H9 (cell line): ENCODE data around the gene TMEM132C. TPM values are rescaled to one million over a fixed set of nuclear protein-coding genes. Genes with fewer than 3 reads are reported as not detected.

Experiments
- DNase-seq: peaks from one replicate; pipeline ENCODE4 v3.0.0-alpha.2; 2017
- H2AFZ ChIP-seq: one replicate; pipeline ENCODE4 v1.6.1; 2013; ENCODE audit warnings: mild to moderate bottlenecking, low read length, control low read depth, moderate library complexity
- H2AK5ac ChIP-seq: 2 replicates; pipeline ENCODE4 v1.6.1; 2013; ENCODE audit warnings: low read length, control low read depth, mixed read lengths; ENCODE audit not compliant: insufficient read length
- H2BK120ac ChIP-seq: one replicate; pipeline ENCODE4 v1.6.1; 2013; ENCODE audit warnings: low read depth, mild to moderate bottlenecking, low read length, control low read depth, inconsistent platforms; ENCODE audit not compliant: poor library complexity, severe bottlenecking
- H2BK12ac ChIP-seq: 2 replicates; pipeline ENCODE4 v1.6.1; 2013; ENCODE audit warnings: low read length, control low read depth, mixed read lengths, low read depth; ENCODE audit not compliant: insufficient read length
- H2BK15ac ChIP-seq: 2 replicates; pipeline ENCODE4 v1.6.1; 2013; ENCODE audit warnings: low read depth, low read length, control low read depth
- H2BK20ac ChIP-seq: one replicate; pipeline ENCODE4 v1.6.1; 2013; ENCODE audit warnings: low read depth, mild to moderate bottlenecking, low read length, control low read depth, inconsistent platforms; ENCODE audit not compliant: poor library complexity, severe bottlenecking
- H2BK5ac ChIP-seq: 2 replicates; pipeline ENCODE4 v1.6.1; 2013; ENCODE audit warnings: low read length, control low read depth, mixed read lengths; ENCODE audit not compliant: insufficient read length
- H3K14ac ChIP-seq: 2 replicates; pipeline ENCODE4 v1.6.1; 2013; ENCODE audit warnings: low read length, control low read depth; ENCODE audit not compliant: insufficient read depth
- H3K18ac ChIP-seq: 2 replicates; pipeline ENCODE4 v1.6.1; 2013; ENCODE audit warnings: low read depth, mild to moderate bottlenecking, mixed read lengths, low read length, control low read depth; ENCODE audit not compliant: insufficient read length
- H3K23ac ChIP-seq: 2 replicates; pipeline ENCODE4 v1.6.1; 2013; ENCODE audit warnings: low read length, control low read depth, mixed read lengths, low read depth; ENCODE audit not compliant: insufficient read length
- H3K23me2 ChIP-seq: 2 replicates; pipeline ENCODE4 v1.6.1; 2013; ENCODE audit warnings: low read depth, mild to moderate bottlenecking, mixed read lengths, low read length, control low read depth; ENCODE audit not compliant: insufficient read length, poor library complexity, severe bottlenecking
- H3K27ac ChIP-seq: 2 replicates; pipeline ENCODE4 v1.5.1; 2013; ENCODE audit warnings: low read length, control low read depth, mixed read lengths, low read depth; ENCODE audit not compliant: insufficient read length
- H3K27me3 ChIP-seq: 2 replicates; pipeline ENCODE4 v1.6.1; 2013; ENCODE audit warnings: low read length, control low read depth, inconsistent platforms; ENCODE audit not compliant: insufficient read depth
- H3K4ac ChIP-seq: 2 replicates; pipeline ENCODE4 v1.6.1; 2013; ENCODE audit warnings: low read depth, mild to moderate bottlenecking, control low read depth, inconsistent platforms, low read length, moderate library complexity
- H3K4me1 ChIP-seq: 2 replicates; pipeline ENCODE4 v1.6.1; 2013; ENCODE audit warnings: low read length, control low read depth, inconsistent platforms; ENCODE audit not compliant: insufficient read depth
- H3K4me2 ChIP-seq: 2 replicates; pipeline ENCODE4 v1.6.1; 2013; ENCODE audit warnings: low read length, control low read depth, mixed read lengths; ENCODE audit not compliant: insufficient read length, insufficient read depth
- H3K56ac ChIP-seq: 2 replicates; pipeline ENCODE4 v1.6.1; 2013; ENCODE audit warnings: low read depth, mild to moderate bottlenecking, mixed read lengths, low read length, control low read depth; ENCODE audit not compliant: insufficient read length
- H3K79me1 ChIP-seq: 2 replicates; pipeline ENCODE4 v1.6.1; 2013; ENCODE audit warnings: low read depth, mild to moderate bottlenecking, moderate library complexity, low read length, control low read depth, inconsistent platforms; ENCODE audit not compliant: insufficient read depth, poor library complexity, severe bottlenecking
- H3K79me2 ChIP-seq: 2 replicates; pipeline ENCODE4 v1.6.1; 2013; ENCODE audit warnings: low read length, control low read depth, inconsistent platforms; ENCODE audit not compliant: insufficient read depth
- H3K9ac ChIP-seq: 2 replicates; pipeline ENCODE4 v1.6.1; 2013; ENCODE audit warnings: low read length, control low read depth, mixed read lengths; ENCODE audit not compliant: insufficient read length; ENCODE audit errors: extremely low read depth
- H3K9me3 ChIP-seq: one replicate; pipeline ENCODE4 v1.6.1; 2013; ENCODE audit warnings: low read depth, low read length, inconsistent platforms; ENCODE audit not compliant: control insufficient read depth
- H3T11ph ChIP-seq: one replicate; pipeline ENCODE4 v1.6.1; 2013; ENCODE audit warnings: mild to moderate bottlenecking, low read length, control low read depth, inconsistent platforms
- H4K20me1 ChIP-seq: one replicate; pipeline ENCODE4 v1.6.1; 2013; ENCODE audit not compliant: control insufficient read depth, insufficient read length, insufficient read depth
- H4K5ac ChIP-seq: 2 replicates; pipeline ENCODE4 v1.6.1; 2013; ENCODE audit warnings: low read depth, mild to moderate bottlenecking, mixed read lengths, low read length, control low read depth; ENCODE audit not compliant: insufficient read length
- H4K8ac ChIP-seq: replicated peaks from 2 replicates; pipeline ENCODE4 v1.6.1; 2013; ENCODE audit warnings: low read length, control low read depth, mixed read lengths, low read depth; ENCODE audit not compliant: insufficient read length
- H4K91ac ChIP-seq: 2 replicates; pipeline ENCODE4 v1.6.1; 2013; ENCODE audit warnings: low read depth, mild to moderate bottlenecking, moderate library complexity, mixed read lengths, low read length, control low read depth; ENCODE audit not compliant: insufficient read length
- H3K27ac Mint-ChIP-seq, 3 experiments: 2 replicates in 2 of 3; 3 replicates in 1 of 3; pipeline ENCODE4 v1.8.0; 2020 to 2021; ENCODE audit warnings: mixed read lengths in 3 of 3, mild to moderate bottlenecking in 1 of 3, moderate library complexity in 1 of 3
- H3K27me3 Mint-ChIP-seq: 2 replicates; pipeline ENCODE4 v1.8.0; 2021; ENCODE audit warnings: low read depth, mild to moderate bottlenecking, moderate library complexity, mixed read lengths
- H3K36me3 Mint-ChIP-seq, 3 experiments: 2 replicates in 2 of 3; 3 replicates in 1 of 3; pipeline ENCODE4 v1.8.0; 2020 to 2021; ENCODE audit warnings: low read depth in 3 of 3, mixed read lengths in 3 of 3; ENCODE audit not compliant: insufficient read depth in 1 of 3
- H3K4me1 Mint-ChIP-seq, 2 experiments: 2 replicates each; pipeline ENCODE4 v1.8.0; 2020; ENCODE audit warnings: mixed read lengths in 2 of 2
- H3K4me3 Mint-ChIP-seq, 2 experiments: 2 replicates in 1 of 2; 3 replicates in 1 of 2; pipeline ENCODE4 v1.8.0; 2020 to 2021; ENCODE audit warnings: mild to moderate bottlenecking in 2 of 2, mixed read lengths in 2 of 2, moderate library complexity in 1 of 2
- H3K9me3 Mint-ChIP-seq, 2 experiments: 2 replicates in 1 of 2; 3 replicates in 1 of 2; pipeline ENCODE4 v1.8.0; 2020; ENCODE audit warnings: mild to moderate bottlenecking in 2 of 2, mixed read lengths in 2 of 2, moderate library complexity in 1 of 2
- WGBS: extraction: QIAGEN DNeasy Blood & Tissue Kit; methylation state at CpG from one replicate; pipeline ENCODE4 v1.1.7; 2013; ENCODE audit warnings: missing lambda C conversion rate, low lambda C conversion rate, mixed read lengths; ENCODE audit not compliant: insufficient read length; ENCODE audit errors: extremely low coverage; 5-methylcytosine and 5-hydroxymethylcytosine counted together
- total RNA-seq: library from RNA; stranded (reverse); gene quantifications from 2 replicates; pipeline ENCODE4 v1.2.1, GENCODE V29; 2021
- TF ChIP-seq, protein P1 (sequence below): fragments of 200-600 bp; sonication (generic); conservative IDR thresholded peaks from 3 replicates; pipeline ENCODE4 v1.8.0; 2021; ENCODE audit warnings: antibody characterized with exemption, mild to moderate bottlenecking

The TMEM132C gene
- total RNA-seq, 1 experiment from 2014 or later, result 0.22 TPM

DNA sequence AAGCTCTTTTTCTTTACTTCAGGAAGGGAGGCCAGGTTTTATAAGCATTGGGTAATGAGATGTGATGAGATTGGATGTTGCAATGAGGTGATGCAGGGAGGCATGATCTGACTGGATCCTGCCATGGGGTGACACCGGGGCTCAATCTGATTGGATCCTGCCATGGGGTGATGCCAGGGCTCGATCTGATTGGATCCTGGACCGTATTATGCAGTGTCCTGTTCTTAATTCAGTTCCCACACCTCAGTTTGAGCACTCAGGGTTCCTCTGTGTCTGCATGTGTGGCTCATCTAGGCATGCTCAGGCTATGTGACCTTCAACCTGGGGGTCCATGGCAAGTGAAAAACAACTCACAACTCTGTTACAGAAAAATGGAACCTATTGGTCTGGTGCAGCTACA, 390.4 kb downstream of the TMEM132C start:
- H2AFZ ChIP-seq, result no peak overlapping the region
- WGBS, result no CpG with 5 or more reads among the region's 3 CpGs
- no peak overlapping the region for H3K9ac ChIP-seq
- no peaks in the 10 kb centered on the region for H3K27me3 ChIP-seq
- H3K27ac Mint-ChIP-seq, result no peak overlapping the region
- H2BK12ac ChIP-seq, result no peak overlapping the region
- no peak overlapping the region for H2BK20ac ChIP-seq
- H2BK5ac ChIP-seq, result no peak overlapping the region
- no peak overlapping the region for H3K4me3 Mint-ChIP-seq
- H3K36me3 Mint-ChIP-seq, result peaks cover 0 to 4% (median 0%) of the 10 kb centered on the region in 3 experiments; a peak in 3 of 7 replicates
- no peaks in the 10 kb centered on the region for H3K9me3 ChIP-seq
- H3K27ac ChIP-seq, result no peak overlapping the region
- no peaks in the 10 kb centered on the region for H3K23me2 ChIP-seq
- no peak overlapping the region for H3K4ac ChIP-seq
- no peaks in the 10 kb centered on the region for H3K79me1 ChIP-seq
- peaks cover 4% of the 10 kb centered on the region in 2 experiments; a peak in 3 of 5 replicates for H3K9me3 Mint-ChIP-seq
- H4K20me1 ChIP-seq, result no peaks in the 10 kb centered on the region
- H3K4me2 ChIP-seq, result no peak overlapping the region
- no peak for DNase-seq
- H2BK120ac ChIP-seq, result no peak overlapping the region
- H3K56ac ChIP-seq, result no peak overlapping the region
- no peak overlapping the region for H4K8ac ChIP-seq
- H3K4me1 ChIP-seq, result no peaks in the 10 kb centered on the region
- no peak overlapping the region for H2AK5ac ChIP-seq
- H2BK15ac ChIP-seq, result no peak overlapping the region
- H3K23ac ChIP-seq, result no peak overlapping the region
- no peak overlapping the region for H3T11ph ChIP-seq
- H3K4me1 Mint-ChIP-seq, result peaks cover 0 to 7% of the 10 kb centered on the region in 2 experiments; a peak in 1 of 4 replicates
- H3K79me2 ChIP-seq, result no peaks in the 10 kb centered on the region
- TF ChIP-seq, protein P1, sequence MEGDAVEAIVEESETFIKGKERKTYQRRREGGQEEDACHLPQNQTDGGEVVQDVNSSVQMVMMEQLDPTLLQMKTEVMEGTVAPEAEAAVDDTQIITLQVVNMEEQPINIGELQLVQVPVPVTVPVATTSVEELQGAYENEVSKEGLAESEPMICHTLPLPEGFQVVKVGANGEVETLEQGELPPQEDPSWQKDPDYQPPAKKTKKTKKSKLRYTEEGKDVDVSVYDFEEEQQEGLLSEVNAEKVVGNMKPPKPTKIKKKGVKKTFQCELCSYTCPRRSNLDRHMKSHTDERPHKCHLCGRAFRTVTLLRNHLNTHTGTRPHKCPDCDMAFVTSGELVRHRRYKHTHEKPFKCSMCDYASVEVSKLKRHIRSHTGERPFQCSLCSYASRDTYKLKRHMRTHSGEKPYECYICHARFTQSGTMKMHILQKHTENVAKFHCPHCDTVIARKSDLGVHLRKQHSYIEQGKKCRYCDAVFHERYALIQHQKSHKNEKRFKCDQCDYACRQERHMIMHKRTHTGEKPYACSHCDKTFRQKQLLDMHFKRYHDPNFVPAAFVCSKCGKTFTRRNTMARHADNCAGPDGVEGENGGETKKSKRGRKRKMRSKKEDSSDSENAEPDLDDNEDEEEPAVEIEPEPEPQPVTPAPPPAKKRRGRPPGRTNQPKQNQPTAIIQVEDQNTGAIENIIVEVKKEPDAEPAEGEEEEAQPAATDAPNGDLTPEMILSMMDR, result no peak
- no peak overlapping the region for H3K14ac ChIP-seq
- no peak overlapping the region for H3K18ac ChIP-seq
- no peak overlapping the region for H4K91ac ChIP-seq
- H4K5ac ChIP-seq, result no peak overlapping the region
- peaks cover 19% of the 10 kb centered on the region for H3K27me3 Mint-ChIP-seq
